Epidermal melanocyte (primary cell): ENCODE results near the gene LSM7.

Experiments used
- DNase-seq: peaks from one replicate; pipeline ENCODE4 v3.0.0; 2011; ENCODE audit warnings: low spot score; ENCODE audit not compliant: insufficient read length

The LSM7 gene

DNA sequence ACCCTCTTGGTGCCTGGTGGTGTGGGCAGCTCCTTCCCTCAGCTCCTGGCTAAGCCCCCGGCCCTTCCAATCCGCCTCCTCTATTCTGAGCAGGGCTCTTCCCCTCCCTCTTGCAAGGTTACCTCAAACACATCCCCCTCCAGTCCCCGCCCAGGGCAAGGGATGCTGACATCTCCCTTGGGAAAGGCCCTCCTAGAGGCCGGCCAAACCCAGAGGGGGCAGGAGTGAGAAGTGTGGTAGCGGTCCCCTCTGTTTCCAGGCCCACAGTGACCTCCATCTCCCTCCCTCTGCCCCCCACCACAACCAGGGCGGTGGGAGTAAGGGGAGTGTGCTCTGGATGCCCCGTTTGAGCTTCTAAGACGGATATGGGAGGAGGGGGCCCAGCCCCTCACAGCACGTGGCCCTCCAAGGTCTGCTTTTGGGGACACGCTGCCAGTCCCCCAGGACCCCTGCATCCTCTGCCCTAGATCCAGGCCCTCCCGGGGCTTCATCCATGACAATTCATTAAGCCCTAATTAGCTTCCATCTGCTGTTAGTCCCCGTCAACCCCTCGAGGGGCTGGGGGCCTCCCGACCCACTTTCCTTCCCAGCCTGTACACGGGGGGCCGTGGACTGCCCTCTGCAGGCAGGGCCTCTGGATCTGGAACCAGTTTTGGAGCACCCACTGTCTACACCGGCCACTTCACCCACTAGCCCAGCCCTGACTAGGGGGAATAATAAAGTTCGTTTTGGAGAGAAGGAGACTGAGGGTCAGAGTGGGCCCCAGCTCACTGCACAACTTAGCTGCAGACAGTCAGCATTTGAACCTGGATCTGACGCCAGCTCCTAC is 22.7 kb downstream of the LSM7 start:
- peak; percentile 11 for DNase-seq

GRCh38 chr19:2303211-2303798 is 25.1 kb downstream of the LSM7 start:
- DNase-seq = no peak

- DNase-seq = peak; percentile 40
Measured at GRCh38 chr19:2302319-2303210, 25.8 kb downstream of the LSM7 start.

- DNase-seq = peak; percentile 5
Measured at GRCh38 chr19:2300533-2300932, 27.9 kb downstream of the LSM7 start.

GRCh38 chr19:2296141-2296540 is 32.2 kb downstream of the LSM7 start:
- no peak for DNase-seq

DNA sequence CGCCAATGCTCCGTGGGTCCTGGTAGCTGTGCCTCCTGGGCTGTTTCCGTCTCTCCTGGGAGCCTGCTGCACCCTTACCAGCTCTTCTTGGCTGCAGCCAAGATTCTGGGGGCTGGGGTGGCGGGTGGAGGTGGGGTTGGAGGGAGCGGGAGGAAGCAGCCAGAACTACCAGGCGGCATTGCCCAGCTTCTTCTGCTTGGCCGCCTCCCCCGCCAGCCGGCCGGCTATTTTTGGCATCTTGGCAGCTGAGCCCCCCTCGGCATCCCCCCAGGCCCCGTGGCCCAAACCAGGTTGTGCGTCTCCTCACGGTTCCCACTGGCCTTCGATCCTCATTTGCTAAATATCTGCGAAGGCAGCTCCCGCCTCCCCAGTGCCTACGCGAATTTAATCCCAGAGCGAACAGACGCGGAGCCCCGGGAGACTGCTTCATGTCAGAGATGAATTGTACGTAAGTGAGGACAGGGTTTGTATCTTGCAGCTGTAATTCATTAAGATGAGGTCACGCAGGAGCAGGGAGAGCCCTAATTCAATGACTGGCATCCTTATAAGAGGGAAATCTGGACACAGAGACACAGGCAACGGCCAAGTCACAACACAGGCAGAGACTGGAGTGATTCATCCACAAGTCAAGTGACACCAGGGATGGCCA is 33.6 kb downstream of the LSM7 start:
- peak; percentile 81 for DNase-seq

DNA sequence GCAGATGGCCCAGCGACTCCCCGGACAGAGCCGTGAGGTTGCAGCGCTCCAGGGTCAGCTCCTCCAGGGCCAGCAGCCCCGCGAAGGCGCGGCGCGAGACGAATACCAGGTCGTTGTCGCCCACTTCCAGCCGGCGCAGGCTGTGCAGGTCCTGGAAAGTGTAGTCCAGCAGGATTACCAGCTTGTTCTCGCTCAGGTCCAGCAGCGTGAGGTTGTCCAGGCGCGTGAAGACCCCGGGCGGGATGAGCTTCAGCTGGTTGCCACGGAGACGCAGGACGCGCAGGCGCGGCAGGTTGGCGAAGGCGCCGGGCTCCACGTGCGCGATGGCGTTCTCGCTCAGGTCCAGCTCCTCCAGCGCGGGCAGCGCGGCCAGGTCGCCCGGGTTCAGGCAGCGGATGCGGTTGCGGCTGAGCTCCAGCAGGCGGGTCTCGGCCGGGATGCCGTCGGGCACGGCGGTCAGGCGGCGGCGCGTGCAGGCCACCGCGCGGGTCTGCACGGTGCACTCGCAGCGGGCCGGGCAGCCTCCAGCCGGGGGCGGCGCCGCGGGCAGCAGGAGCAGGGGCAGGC is 37.1 kb downstream of the LSM7 start:
- no peak for DNase-seq

DNA sequence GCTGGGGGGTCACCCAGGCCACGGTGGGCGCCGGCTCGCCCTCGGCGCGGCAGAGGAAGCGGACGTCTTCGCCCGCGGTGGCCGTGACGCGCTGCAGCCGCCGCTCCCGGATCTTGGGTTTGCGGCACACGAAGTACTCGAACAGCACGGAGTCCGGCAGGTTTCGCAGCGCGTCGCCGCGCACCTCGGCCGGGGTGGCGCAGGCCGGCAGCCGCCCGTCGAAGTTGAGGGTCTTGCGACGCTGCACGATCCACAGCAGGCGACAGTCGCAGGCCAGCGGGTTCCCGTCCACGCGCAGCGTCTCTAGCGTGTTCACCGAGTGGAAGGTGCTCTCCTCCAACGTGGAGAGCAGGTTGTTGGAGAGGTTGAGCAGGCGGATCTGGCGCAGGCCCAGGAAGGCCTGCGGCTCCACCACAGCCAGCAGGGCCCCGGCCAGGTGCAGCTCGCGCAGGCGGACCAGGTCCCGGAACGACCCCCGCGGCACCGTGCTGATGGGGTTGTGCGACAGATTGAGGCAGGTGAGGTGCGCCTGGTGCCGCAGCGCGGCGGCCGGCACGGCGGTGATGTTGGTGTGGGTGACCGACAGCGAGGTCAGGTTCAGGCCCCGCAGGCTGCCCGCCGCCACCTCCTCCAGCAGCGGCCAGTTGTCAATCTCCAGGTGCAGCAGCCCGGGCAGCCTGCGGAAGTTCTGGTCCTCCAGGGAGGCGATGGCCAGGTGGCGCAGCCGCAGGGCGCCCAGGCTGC is 37.8 kb downstream of the LSM7 start:
- no peak for DNase-seq

GRCh38 chr19:2289714-2290435 is 38.5 kb downstream of the LSM7 start:
- DNase-seq = peak; percentile 14

DNA sequence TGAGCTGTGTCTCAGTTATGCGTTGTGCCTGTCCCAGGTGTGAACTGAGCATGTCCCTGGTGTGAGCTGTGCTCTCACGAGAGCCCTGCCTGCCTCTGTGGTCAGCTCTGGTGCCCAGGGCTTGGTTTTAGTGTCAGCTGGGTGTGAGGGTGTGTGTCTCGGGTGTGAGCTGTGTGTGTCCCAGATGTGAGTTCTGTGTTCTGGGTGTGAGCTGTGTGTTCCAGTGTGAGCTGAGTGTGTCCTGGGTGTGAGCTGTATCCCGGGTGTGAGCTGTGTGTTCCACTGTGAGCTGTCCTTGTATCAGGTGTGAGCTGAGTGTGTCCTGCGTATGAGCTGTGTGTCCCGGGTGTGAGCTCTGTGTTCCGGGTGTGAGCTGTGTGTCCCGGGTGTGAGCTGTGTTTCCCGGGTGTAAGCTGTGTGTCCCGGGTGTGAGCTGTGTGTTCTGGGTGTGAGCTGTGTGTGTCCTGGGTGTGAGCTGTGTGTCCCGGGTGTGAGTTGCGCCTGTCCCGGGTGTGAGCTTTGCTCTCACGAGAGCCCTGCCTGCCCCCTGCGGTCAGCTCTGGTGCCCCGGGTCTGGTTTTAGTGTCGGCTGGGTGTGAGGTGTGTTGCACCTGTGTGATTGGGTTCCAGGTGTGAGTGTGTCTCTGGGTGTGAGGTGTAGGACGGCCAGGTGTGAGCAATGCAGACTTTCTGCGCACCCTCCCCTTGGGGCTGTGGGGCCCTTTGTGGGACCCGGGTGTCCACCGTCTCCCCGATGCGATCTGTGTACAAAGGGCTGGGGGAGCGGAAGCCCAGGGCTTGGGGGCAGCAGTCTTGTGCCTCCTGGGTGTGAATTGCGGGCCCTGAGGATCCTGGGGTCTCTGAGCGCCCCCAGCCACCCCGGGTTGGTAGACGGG is 39.3 kb downstream of the LSM7 start:
- peak; percentile 9 for DNase-seq

- DNase-seq = peak; percentile 14
Measured at GRCh38 chr19:2288338-2288817, 40.0 kb downstream of the LSM7 start.

GRCh38 chr19:2287585-2288337 is 40.6 kb downstream of the LSM7 start:
- peak; percentile 14 for DNase-seq

DNA sequence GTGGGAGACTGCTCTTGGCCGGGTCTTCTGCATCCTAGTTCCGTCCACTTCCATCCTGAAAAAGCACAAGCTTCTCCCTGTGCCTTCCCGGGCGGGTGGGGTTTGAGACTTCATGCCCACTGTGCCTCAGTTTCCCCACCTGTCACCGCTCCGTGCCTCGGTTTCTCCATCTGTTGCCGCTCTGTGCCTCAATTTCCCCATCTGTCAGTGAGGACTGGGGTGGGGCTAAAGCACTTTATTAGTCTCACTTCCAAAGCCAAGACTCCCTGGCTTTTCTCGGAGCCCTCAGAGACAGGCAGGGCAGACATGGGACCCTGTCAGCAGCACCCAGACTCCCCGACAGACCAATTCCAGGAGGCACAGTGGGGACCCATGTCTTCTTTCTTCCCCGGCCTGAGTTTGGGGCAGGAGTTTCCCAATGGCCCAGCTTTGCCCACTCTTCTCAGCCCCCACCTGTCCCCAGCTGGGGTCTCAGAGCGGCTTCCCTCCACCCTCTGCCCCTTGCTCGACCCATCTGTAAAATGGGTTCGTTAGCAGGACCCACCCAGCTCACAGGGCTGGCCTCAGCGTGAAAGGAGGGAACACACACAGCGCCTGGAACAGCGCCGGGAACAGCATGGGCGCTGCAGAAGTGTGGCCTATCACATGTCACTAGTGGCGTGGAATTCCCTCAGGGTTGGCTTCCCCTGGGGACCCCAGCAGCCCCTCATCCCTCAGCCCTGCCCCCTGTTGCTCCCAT is 41.8 kb downstream of the LSM7 start:
- DNase-seq = peak; percentile 12

DNA sequence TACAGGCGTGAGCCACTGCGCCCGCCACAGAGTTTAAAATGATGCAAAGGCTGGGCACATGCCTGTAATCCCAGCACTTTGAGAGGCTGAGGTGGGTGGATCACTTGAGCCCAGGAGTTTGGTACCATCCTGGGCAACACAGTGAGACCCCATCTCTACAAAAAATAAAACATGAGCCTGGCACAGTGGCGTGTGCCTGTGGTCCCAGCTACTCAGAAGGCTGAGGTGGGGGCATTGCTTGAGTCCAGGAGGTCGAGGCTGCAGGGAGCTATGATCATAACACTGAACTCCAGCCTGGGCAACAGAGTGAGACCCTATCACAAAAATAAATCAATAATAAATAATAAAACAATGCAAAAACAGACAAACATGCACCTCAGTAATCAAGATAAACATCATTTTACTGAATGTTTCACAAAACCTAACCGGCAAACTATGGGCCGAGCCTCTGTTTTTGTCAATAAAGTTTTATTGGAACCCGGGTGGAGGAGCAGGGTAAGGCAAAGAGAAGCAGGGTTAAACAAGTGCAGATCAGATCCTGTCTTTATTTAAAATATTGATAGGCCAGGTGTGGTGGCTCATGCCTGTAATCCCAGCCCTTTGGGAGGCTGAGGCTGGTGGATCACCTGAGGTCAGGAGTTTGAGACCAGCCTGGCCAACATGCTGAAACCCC is 44.4 kb downstream of the LSM7 start:
- DNase-seq = no peak

DNA sequence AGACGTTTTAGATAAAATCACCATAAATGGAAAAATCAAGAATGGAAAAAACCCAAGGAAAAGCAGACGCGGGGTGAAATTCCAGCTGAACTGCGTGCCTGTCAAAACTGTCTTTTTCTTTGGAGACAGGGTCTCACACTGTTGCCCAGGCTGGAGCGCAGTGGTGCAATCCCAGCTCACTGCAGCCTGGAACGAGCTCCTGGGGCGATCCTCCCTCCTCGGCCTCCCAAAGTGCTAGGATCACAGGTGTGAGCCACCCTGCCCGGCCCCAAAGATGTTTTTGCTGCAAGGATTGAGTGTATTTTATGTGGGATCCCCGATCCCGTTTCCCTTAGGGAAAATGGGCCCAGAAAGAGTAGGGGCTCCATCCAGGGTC is 45.5 kb downstream of the LSM7 start:
- no peak for DNase-seq

GRCh38 chr19:2282062-2282861 is 46.1 kb downstream of the LSM7 start, which contains the start of gene PEAK3:
TSS of gene PEAK3 (minus strand) at chr19:2282175. CDS start at chr19:2280931, 1,244 bp downstream.
- DNase-seq = no peak
